Germinal center (tissue), 1 donor: ENCODE measurements around the gene SULF2.
A peak's percentile ranks its signal among the peaks of the same experiment; 100 is the strongest.

Experiments
- DNase-seq: peaks from one replicate; pipeline ENCODE4 v3.0.0; 2012; ENCODE audit warnings: mixed read lengths, low spot score

SULF2 gene

DNA sequence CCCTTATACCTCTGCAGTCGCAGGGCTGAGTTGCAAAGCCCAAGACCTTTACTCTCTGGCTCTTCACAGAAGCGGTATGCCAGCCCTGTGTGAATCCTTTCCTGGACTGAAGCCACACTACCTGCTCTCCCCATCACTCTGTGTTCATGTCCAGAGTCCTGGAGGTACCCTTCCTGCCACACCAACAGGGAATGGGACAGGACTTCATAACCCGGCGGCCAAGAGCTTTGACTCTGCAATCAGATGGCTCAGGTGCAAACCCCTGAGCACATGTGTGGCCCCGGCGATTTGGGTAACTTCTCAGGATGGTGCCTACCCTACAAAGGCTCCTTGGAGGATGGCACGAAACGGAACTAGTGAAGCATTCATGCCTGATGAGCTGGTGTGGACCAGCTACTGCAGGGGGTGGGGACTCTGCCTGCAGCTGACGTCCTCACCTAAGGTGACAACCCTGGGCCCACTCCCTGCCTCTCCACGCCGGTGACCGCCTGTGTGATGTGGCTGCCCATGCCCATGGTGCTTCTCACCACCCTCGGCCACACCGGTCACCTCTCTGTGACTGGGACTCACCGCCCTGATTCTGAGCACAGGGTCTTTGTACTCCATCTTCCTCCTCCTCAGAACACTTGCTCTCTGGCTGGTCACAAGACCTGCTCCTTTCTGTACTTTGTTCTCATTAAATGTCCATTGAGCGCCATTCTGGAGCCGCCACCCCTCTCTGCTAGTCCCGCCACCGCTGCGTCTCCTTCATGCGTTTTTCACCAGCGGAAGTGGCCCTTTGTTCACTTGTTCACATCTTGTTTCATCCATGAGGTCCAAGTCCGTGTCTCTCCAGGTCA lies 116.7 kb downstream of the SULF2 start:
- DNase-seq, result no peak

DNA sequence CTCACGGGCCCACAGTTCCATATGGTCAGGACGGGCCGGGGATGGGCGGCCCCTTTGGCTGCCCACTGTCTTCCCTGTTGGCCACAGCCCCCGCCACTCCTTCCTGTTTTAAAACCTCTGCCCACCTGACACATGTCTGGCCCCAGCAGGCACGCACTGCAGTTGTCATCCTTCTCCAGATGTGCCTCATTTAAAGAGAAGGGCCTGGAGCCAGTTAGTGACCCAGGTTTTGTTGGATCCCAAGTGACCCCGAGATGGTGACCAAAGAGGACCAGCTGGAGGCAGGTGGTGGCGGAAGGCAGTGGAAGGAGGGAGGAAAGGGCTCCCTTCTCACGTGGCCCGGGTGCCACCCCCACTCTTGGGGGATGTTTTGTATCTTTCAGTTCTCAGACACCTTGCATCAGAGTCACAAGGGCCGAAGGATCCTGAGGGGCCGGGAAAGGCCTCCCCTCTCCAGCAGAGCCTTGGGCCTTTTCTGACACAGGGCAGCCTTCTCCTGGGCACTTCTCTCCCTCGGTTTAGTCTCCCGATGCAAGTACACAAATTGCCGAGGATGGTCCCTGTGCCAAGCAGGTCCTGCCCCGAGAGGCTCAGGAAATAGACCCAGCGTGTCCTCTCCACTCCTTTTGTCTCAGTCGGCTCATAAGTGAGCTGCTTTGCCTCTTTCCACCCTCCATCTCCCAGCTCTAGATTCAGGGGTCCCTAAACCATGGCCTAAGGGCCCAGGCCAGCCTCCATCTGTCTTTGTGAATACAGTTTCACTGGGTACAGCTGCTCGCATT lies 117.6 kb downstream of the SULF2 start:
- DNase-seq, result no peak

GRCh38 chr20:47667086-47667485 lies 118.2 kb downstream of the SULF2 start:
- no peak for DNase-seq

GRCh38 chr20:47666304-47666703 lies 119.0 kb downstream of the SULF2 start:
- DNase-seq, result no peak

- DNase-seq, result no peak
Observed at GRCh38 chr20:47665221-47665991, 119.9 kb downstream of the SULF2 start.

GRCh38 chr20:47664744-47665143 lies 120.5 kb downstream of the SULF2 start:
- DNase-seq, result no peak

DNA sequence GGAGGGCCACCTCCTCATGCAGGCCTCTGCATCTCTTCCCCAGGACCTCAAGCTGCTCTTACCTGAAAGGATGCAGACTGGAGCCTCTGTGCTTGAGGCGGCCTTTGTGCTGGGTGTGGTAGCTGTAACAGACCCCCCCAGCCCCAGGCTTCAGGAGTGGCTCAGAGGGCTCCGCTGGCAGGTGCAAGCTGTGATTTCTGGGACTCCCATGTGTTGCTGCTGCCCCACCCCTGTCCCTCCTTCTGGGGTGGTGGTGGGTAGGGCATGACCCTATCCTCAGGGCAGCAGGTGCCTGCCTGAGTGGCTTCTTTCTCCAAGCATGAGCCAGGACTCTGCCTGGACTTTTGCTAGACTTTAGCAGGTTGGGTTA lies 121.2 kb downstream of the SULF2 start:
- DNase-seq, result no peak

DNA sequence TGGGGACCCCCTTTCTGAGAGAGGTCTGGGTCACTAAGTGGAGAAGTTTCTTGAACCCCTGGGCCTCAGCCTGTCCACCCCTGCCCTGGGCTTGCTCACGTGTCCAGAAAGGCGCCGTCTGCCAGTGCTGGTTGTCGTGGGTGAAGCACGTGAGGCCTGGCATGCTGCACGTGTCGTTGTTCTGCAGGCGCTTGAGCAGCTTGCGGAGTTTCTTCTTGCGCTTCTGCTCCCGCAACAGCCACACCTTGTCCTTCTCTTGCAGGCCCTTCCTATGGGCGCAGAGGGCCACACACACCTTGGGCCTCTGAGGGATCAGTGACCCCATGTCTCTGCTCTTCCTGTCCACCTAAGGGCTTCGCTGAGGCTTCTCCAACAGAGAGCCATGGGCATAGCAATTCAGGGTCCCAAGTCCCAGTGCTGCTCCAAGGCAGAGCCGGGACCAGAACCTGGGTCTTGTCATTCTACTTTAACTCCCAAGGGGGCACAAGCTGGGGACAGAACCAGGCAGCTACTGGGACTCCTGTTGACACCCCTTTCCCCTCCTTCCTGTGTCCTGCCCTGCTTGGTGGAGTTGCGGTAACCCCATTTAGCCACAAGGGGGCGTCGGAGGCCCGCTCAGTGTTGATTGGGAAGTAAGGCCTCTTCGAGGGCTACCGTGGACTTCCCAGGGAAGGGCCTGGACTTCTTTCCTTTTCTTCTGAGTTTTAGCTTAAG lies 121.8 kb downstream of the SULF2 start:
- DNase-seq, result peak; percentile 81

DNA sequence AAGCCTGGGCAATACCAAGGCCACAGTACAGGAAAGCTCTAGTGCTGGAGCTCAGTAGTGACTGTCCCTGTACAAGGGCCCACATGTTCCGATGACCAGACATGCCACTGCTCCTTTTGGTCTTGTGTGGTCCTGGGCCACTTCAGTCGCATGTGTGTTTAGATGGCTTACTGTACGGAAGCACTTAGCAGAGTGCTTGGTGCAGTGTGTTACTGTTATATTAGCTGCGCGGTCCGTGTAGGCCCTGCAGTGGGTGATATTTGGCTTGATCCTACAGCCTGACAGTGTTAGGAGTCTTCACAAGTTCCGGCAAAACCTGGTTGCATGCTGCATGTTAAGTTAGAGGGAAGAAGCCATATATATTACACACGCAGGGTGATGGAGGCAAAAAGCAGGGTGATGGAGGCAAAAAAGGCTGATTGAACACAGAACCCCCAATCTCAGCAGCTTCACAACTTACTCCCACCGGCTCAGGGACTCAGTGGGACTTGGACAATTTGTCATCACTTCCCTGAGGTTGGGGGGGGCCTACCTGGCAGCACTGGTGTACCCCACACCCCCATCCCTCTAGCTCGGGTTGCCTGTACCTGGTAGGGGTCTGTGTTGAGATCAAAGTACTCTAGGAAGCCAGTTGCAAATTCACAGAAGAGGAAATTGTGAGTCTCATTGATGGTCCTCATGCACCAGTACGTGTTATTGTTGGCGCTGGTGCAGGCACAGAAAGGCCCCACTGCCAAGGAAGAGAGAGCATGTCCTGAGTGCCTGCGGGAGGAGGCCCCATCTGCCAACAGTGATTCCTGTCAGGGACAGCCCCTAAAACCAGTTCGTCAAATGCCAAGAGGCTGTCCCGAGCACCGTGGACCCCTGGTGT lies 122.6 kb downstream of the SULF2 start:
- DNase-seq, result no peak

GRCh38 chr20:47661714-47662113 lies 123.6 kb downstream of the SULF2 start:
- DNase-seq, result no peak

DNA sequence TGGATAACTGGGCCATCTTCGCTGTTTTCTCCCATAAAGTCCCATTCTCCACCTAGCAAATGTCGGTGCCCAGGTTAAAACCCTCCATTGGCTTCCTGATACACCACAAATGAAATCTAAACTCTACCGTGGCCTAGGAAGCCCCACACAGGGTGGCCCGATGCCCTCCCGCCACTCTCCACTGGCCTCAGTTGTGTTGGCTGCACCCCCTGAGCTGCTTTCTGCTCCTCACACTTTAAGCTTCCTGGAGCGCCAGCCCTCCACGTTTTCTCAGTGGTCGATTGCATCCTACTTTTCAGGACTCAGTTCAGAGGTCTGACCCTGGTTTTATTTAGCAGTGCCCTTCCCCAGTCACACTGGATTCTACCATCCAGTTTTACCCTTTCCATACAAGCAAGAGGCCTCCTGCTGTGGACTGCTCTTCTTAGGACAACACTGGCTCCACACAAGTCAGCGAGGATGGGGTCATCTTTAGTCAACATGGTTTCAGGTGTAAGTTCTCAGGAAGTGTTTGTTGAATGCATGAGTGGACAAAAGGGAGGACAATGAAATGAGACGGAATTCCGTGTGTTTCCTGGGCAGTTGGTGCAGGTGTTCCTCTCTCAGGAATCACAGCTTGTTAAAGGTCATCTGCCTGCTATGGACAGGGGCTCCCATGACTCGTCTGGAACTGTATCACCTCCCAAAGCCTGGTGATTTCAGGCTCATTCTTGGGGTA lies 124.1 kb downstream of the SULF2 start:
- DNase-seq, result no peak

DNA sequence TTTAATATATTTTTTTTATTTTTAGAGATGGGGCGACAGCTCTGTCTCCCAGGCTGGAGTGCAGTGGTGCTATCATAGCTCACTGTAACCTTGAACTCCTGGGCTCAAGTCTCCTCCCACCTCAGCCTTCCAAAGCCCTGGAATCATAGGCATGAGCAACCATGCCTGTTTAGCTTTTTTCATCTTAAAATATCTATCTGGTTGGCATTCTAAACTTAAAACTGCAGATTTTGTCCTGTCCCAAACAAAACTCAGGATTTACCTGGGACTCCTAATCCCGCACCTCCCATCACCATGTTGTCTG lies 124.7 kb downstream of the SULF2 start:
- DNase-seq, result no peak

DNA sequence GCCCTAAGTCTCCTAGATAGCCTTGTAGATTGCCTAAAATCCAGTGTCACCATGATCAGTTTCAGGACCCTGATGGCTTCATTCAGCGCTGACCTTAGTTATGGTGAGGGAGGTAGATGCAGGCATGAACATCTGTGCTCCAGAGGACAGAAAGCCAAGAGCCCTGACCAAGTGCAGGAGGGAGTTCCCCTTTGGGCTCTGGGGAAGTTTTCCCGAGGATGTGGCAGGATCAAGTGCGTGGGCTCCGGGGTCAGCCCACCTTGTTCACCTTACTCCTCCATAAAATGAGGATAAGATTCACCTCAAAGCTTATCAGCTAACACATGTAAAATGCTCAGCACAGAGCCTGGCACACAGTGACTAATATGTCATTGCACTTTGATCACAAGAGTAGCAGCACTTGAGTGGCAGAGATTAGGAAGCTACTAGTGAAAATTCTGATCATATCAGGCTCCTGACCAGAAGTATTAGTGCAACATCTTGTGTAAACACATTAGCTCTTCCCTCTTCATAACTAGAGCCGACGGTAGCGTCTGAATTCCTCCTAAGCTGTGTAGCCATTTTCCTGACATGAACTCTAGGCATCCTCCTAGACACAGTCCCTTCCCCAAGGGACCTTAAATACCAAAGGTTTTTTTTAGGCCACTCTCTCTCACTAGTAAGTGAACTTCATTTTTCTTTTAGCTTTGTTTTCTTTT lies 125.2 kb downstream of the SULF2 start:
- DNase-seq, result no peak

- DNase-seq, result no peak
Observed at GRCh38 chr20:47656318-47656717, 129.0 kb downstream of the SULF2 start.

GRCh38 chr20:47655635-47656034 lies 129.6 kb downstream of the SULF2 start:
- no peak for DNase-seq

DNA sequence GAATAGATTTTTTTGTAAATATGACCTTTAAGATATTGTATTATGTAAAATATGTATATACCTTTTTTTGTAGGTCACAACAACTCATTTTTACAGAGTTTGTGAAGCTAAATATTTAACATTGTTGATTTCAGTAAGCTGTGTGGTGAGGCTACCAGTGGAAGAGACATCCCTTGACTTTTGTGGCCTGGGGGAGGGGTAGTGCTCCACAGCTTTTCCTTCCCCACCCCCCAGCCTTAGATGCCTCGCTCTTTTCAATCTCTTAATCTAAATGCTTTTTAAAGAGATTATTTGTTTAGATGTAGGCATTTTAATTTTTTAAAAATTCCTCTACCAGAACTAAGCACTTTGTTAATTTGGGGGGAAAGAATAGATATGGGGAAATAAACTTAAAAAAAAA lies 130.9 kb downstream of the SULF2 start:
- DNase-seq, result no peak

- no peak for DNase-seq
Observed at GRCh38 chr20:47653869-47654268, 131.4 kb downstream of the SULF2 start.

DNA sequence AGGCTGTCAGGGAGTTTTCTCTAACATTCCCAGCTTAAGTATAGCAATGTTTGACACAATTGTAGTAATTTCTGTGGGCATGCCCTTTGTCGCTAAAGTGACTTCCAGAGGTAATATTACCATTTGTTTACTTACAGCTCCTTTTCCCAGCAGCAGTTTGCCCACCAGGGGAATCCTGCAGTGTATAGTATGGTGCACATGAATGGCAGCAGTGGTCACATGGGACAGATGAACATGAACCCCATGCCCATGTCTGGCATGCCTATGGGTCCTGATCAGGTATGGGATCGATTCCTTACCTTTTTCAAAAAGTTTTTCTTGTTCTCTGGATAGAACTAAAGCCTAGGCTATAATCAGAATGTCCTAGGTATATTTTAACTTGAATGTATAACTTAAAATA lies 132.5 kb downstream of the SULF2 start:
- no peak for DNase-seq

DNA sequence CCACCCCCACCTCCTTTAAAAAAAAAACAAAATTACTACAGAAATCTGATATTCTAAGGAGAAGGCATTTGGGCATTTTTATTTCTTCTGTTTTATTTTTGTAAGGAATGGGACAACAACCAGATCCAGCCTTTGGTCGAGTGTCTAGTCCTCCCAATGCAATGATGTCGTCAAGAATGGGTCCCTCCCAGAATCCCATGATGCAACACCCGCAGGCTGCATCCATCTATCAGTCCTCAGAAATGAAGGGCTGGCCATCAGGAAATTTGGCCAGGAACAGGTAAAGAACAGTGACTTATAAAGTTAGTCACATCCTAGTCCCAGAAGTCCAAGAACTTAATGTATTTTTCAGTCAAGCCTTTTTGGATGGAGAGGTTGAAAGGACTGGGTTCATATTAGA lies 133.0 kb downstream of the SULF2 start:
- DNase-seq, result no peak

- no peak for DNase-seq
Observed at GRCh38 chr20:47648943-47649342, 136.3 kb downstream of the SULF2 start.
